ENCODE results near the gene NOX3.
A peak's percentile ranks its signal among the peaks of the same experiment; 100 is the strongest.

The NOX3 gene

DNA sequence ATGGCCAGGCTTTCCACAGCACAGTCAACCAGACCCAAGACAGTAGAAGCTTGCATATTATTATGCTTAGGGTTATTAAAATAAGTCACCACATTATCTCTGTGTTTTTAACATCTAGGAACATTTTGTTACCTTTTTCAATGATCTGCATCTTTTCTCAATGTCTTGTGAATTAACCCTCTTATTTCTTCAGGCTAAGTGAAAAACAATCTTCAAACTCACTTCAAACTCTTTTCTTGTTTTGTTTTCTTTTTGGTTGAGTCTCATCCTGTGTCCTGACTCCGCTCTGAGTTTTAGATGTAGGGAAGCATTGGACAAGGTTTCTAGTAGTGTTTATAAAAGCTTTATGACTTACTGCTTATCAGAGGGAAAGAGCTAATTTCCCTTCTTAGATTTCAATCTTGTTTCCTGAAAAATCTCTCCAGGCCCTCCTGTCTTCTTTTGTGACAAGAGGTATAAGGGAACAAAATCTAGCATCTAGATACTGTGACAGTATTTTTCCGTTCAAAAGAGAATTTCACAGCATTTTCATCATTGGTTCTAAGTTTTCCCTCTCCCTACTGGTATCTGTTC lies 26.2 kb downstream of the NOX3 start:
- DNase-seq: no peak

DNA sequence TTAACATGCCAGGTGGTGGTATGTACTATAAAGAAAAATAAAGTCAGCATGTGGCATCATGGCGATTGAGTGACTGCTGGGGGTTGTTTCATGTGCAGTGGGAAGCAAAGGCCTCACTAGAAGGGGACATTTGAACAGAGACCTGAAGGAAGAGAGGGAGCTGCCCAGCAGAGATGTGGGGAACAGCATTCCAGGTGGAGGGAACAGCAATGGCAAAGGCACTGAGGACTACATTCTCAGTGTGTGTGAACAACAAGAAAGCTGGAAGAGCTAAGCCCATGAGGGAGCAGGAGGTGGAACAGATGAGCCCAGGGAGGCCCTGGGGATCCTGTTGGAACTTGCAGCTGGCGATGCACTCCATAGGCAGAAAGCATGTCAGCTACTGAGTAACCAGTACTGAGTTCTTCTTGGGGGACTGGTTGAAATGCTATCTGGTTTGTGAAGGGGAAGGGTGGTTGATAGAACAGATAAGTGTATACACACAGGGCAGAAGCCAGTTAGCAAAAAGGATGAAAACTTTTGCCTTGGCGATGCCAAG lies 29.2 kb downstream of the NOX3 start:
- no peak for DNase-seq

GRCh38 chr6:155424181-155424580 lies 31.5 kb downstream of the NOX3 start:
- no peak for DNase-seq

GRCh38 chr6:155422635-155423034 lies 33.0 kb downstream of the NOX3 start:
- DNase-seq: no peak

DNA sequence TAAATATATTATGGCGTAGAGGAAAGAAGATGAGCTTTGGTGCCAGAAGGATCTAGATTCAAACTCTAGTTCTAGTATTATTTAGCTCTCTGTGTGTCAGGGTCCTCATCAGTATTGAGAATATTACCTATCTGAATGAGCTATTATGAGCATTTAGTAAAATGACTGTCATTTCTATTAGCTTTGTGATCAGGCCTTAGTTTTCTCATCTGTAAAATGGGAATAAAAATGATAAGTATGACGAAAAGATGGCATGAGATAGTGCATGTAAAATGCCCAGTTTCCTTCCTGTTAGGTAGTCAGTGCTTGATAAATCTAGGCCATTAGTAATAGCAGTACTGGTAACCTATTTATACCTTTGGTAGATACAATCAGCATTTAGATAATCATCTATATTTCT lies 35.1 kb downstream of the NOX3 start:
- DNase-seq: no peak

DNA sequence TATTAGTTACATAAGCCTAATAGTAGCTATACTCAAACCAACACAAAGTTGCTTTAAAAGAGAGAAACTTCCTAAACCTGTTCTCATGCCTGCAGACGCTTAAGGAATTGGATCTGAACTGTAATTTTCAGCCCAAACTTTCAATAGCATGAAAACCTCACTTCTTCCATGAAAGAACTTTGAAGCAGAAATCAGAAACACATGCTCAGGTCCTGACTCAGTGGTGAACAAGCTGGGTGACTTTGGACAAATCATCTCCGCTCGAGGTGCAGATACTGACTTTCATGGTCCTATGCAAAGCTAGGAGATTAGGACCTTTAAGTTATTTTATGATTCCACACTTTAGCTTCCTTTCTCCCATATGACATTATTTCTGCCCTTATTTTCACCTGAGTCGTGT lies 36.5 kb downstream of the NOX3 start:
- DNase-seq: no peak

DNA sequence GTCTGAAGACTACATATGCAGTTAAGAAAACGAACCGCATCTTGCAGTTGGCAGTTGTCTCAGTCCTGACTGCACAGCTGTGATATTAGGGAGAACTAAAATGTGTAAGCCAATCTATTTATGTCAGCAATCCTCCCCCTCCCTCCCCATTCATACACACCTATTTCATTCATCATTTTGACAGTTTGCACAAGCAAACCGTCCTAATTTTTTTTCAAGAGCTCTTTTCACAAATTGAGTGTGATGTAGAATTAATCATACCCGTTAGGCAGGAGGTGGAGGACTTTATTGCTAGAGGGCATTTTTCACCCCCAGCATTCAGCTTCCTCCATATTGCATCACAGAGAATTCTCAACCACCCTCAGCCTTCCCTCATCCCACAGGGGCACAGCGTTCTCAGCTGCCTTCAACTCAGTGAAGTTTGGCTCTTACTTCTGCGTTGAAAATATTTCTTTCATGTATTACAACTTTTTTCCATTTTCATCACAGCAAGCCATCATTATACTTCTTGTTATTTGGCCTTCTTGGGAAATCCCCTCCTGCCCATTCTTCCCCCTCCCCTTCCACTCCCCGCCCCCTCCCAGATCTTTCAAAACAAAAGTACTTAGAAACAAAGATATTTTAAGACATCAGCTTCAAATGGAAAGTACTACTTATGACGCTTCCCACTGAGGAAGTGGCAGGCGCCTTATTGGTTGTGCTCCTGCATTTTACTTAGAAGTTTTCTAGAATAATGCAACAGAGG lies 37.5 kb downstream of the NOX3 start:
- peak; percentile 77 for DNase-seq

DNA sequence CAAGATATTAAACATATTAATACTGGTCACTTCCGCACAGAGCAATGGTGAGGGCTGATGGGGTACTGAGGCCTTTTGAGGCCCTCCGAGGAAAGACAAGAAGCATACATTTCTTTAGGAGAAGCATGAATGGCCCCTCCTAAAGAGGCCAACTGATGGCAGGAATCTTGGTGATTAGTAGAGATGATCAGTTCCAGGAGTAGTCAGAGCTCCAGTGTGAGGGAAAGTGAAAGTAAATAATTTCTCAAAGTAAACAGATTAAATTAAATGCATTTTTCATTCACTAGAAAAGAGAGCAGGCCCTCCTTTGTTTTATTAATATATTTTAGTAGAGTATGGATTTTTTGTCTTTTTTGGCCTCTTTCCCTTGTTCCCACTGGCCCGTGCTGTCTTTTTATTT lies 38.2 kb downstream of the NOX3 start:
- DNase-seq: no peak

DNA sequence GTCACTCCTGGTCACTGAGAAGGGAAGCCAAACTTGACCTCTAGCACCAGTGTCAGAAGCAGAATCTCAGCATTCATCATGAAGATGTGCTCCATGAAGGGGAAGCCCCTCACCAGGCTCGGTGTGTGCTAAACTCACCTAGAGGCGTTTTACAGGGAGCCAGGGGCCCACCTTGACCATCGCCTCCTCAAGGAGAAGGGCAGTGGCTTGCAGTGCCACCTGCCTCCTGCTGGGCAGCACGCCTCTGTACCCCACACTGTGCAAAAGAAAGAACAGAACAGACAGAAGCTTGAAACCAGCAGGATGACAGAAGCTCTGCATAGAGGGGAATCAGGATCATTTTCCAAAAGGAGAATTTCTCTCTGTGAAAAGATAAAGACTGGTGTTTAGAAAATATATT lies 39.7 kb downstream of the NOX3 start:
- DNase-seq: no peak

DNA sequence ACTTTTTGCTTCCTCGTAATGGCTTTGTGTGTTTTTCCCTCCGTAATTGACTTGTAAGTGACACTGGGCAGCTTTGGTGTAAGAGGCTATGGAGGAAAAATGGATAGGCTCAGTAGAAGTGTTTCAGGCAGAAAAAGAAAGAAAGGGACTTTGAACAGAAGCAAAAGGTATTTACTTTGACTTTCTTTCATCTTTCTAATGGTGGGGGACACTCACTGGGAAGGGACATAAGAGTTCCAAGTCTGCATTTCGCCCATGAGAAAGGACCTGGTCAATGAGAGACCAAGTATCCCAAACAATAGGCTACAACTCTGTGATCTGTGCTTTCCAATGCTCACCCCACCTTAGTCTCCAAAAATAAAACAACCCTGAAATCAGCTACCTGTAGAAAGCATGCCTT lies 41.6 kb downstream of the NOX3 start:
- DNase-seq: no peak

DNA sequence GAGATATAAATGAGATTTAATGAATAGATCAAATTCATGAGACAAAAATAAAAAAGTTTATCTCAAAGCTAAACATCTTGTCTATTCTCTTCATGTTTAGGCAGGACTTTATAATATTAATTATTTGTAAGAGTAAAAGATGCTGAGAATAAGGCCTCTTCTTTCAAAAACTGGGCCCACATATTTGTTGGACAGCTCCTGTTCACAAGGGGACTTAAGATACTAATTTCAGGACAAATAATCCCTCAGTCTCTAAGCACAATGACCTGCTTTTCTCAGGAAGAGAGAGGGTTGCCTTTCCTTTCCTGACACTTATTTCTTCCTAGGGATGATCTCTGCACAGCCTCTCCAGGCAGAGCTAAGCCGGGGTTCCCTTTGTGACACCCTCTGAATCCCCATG lies 43.3 kb downstream of the NOX3 start:
- DNase-seq: no peak

- DNase-seq: no peak
Observed at GRCh38 chr6:155411154-155412052, 44.2 kb downstream of the NOX3 start.

- no peak for DNase-seq
Observed at GRCh38 chr6:155409391-155409790, 46.2 kb downstream of the NOX3 start.

- no peak for DNase-seq
Observed at GRCh38 chr6:155408981-155409380, 46.7 kb downstream of the NOX3 start.

GRCh38 chr6:155408231-155408630 lies 47.4 kb downstream of the NOX3 start:
- DNase-seq: no peak

- no peak for DNase-seq
Observed at GRCh38 chr6:155406801-155407200, 48.8 kb downstream of the NOX3 start.

DNA sequence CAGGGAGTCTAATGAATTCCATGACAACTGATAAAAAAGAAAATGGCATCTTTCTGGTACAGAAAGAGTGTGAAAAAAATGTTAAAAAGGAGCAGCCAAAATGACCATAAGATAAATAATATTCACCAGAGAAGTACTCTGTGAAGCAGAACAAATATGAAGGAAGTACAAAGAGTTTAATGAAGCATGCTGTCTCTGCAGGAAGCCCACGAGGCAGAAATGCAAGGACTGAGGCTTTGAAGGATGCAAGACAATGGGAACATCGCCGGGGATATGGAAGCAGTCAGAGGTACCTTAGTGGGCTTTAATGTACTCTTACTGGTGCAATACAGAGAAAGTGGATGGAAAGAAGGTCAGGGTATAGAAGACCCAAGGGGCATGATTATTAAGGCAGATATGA lies 50.7 kb downstream of the NOX3 start:
- no peak for DNase-seq

DNA sequence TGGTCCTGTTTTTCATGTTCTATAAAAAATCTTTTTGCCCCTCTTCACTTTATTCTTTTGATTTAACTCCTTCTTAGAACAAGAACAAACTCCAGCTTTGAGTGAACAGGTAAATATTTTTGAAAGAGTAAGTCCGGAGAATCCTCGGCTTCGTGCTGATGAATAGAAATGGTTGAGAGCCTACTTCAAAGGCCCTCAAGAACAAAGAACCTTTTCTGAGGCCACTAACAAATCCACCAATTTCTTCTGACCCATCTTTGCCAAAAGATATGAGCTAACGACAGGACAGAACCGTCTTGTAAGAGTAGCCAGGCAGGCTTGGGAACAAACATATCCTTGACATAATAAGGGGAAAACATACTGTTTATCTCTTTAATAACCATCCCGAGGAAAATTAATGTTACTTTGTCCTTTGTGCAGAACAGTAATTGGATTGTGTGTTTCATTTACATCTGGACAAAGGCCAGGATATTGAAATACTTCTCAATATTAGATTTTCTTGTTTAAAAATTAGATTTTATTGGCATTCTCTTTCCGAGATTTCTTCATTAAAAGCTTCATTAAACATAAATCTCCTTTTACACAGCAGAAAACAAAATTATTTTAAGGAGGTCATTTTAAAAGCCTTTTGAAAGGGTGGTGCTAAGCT lies 52.9 kb downstream of the NOX3 start:
- no peak for DNase-seq

DNA sequence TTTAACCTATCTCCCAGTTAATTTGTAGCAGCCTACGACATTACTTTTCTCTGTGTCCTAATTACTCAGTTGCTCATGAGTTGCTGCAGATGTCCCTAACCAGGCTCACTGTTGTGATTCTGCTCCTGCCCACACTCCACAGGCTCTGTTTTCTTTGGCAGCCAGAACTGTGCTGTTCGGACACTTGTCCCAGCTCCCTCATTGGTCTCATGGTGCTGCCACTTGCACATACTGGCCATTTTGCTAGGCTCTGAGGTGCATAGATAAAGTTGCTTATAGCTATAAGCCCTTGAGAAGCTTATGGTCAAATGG lies 55.0 kb downstream of the NOX3 start:
- no peak for DNase-seq

DNA sequence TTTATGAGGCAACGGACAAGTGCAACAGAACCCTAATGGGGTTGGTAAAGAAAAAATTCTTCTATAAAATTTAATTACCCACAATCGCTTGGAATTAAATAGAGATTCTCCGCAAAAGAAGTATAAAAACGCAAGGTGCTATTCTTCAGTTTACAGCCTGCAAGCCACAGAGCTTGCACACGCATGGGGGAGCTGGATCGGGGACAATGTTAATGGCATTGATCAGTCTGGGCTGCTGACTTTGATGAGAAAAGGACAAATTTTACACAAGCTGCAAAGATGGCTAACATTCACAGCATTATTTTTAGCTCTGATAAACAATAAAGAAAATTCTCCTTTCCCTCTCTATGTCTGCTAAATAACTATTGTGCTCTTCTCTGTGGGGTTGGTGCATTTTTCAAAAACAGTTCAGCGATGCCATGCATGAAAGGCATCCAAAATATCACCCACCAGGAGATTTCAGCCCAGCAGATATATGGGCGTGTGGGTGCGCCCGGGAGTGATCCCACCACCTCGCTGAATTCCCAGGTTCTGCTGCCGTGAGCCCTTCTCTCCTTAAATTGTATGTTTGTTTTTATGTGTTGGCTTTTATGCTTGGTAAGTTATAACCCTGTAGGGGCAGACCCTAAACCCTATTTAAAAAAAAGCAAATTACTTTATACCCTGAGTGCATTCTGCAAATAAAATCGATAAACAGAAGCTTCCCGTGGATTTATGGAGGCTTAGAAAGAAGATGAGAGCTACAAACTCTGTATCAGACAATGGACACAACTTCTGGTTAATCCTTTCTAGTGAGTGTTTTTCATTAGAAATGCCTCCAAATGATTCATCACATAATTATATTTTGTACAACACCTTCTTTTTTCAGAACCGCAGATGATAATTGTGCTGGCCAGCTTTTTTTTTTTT lies 55.6 kb downstream of the NOX3 start:
- DNase-seq: no peak

DNA sequence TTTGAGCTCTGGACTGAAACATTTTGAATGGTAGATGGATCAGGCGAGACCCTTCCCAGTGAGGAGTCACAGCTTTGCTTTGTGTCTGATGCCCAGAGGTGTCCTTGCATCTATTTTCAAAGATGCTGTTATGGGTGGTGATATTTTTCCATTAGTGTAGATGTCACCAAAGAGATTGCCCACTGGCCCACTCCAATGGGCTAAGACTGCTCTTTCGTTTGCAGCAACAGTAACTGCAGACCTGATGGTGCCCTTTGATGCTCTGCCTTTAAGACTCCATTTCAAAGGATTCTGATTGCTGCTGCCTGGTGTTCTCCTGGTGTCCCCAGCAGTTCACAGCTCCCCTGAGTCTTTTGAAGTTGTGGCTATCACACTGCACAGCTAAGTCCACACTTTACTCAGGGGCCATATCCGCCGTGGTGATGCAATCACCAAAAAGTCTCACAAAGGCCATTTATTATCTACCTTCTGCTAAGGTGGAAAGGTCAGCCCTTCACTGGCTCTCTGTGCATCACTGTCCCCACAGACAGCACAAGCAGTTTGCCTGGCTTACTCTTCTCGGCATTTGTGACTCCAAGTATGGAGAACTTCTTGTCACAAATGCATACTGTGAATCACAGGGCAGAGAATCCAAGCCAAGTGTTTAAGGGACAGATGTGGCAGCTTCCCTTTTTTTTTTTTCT lies 56.4 kb downstream of the NOX3 start:
- no peak for DNase-seq

DNA sequence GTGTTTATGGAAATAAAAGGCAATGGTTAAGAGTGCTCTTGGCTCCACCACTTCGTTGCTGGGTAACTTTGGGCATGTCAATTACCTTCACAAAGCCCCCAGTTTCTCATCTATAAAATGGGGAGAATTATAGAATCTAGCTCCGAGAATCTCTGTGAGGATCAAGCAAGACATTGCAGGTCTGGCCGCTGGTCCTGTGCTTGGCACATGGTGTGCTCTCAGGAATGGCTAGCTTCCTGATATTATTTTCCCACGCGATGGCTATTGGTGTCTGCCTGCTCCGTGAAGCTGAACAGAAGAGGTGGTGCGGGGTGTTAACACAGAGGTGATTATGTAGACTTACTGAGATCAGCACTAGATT lies 57.0 kb downstream of the NOX3 start:
- no peak for DNase-seq
